ENCODE data around the gene CCDC88C. TPM values are rescaled to one million over a fixed set of nuclear protein-coding genes. Genes with fewer than 3 reads are reported as not detected.

Gene CCDC88C
- total and polyA plus RNA-seq, 4 donors: 16.5 to 66.0 (median 32.1) TPM

DNA sequence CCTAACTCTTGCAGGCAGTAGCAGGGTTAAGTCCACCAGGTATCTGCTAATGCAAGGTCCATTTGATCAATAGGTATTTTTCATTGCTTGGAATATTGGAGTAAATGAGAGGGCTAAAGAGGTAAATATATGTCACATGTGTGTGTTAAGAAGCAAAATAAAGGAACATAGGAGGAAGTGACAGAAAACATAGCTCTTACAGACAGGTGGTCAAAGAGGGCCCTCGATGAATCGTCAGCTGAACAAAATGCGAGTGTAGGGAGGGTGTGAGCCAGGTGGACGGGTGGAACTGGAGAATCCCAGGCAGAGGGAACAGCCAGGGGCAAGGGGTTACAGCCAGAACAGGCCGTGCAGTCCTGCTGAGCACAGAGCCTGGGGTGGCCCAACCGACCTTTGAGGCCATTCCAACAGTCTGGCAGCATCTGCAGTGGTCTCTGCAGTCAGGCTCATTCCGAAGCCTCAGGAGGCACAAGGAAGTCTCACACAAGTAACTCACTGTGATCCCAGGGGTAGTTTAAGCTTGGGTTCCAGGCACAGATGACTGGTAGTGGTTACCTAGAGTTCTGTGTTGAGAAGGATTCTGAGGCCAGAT, 43.2 kb downstream of the CCDC88C start:
- Histone ChIP-seq H3K27ac (ENCODE audit: low read depth in 1 of 2, low read length in 1 of 2) (no peak overlapping the region), H3K4me3 (no peak overlapping the region), H3K4me1 (ENCODE audit: control insufficient read depth in 5 of 5, insufficient read depth in 5 of 5, low read length in 5 of 5) (peaks cover 0 to 61% (median 43%) of the 10 kb centered on the region in 5 donors), H3K27me3 (ENCODE audit: control insufficient read depth in 3 of 3, insufficient read depth in 3 of 3, low read length in 2 of 3) (no peaks in the 10 kb centered on the region), H3K36me3 (ENCODE audit: control insufficient read depth in 4 of 4, insufficient read depth in 4 of 4, low read length in 4 of 4) (no peaks in the 10 kb centered on the region), H3K9me3 (ENCODE audit: control insufficient read depth in 4 of 4, insufficient read depth in 3 of 4, low read length in 3 of 4) (no peaks in the 10 kb centered on the region), H3K9ac (ENCODE audit: insufficient read depth in 1 of 2, low read length in 2 of 2) (no peak overlapping the region)
- DNase-seq (no peak), ATAC-seq (ENCODE audit: insufficient read depth, low FRiP score) (no peak)
- WGBS, 2 donors: 66 to 78% methylated on average over 7 of the region's 7 CpGs
- TF ChIP-seq CTCF (IDR thresholded peaks at IDR 0.05; ENCODE audit: control extremely low read depth, extremely low read depth): no peak

- no peak for TF ChIP-seq CTCF (IDR thresholded peaks at IDR 0.05; ENCODE audit: control extremely low read depth, extremely low read depth)
- Histone ChIP-seq H3K9ac (ENCODE audit: insufficient read depth in 1 of 2, low read length in 2 of 2) (no peak overlapping the region), H3K27me3 (ENCODE audit: control insufficient read depth in 3 of 3, insufficient read depth in 3 of 3, low read length in 2 of 3) (no peaks in the 10 kb centered on the region), H3K4me1 (ENCODE audit: control insufficient read depth in 5 of 5, insufficient read depth in 5 of 5, low read length in 5 of 5) (peaks cover 0 to 61% (median 40%) of the 10 kb centered on the region in 5 donors), H3K27ac (ENCODE audit: low read depth in 1 of 2, low read length in 1 of 2) (no peak overlapping the region), H3K9me3 (ENCODE audit: control insufficient read depth in 4 of 4, insufficient read depth in 3 of 4, low read length in 3 of 4) (no peaks in the 10 kb centered on the region), H3K36me3 (ENCODE audit: control insufficient read depth in 4 of 4, insufficient read depth in 4 of 4, low read length in 4 of 4) (no peaks in the 10 kb centered on the region), H3K4me3 (no peak overlapping the region)
- WGBS, 2 donors: 21 to 45% methylated on average over 11 of the region's 11 CpGs
- DNase-seq: no peak
- no peak for ATAC-seq (ENCODE audit: insufficient read depth, low FRiP score)
Observed at GRCh38 chr14:91373591-91374254, 43.9 kb downstream of the CCDC88C start.

DNA sequence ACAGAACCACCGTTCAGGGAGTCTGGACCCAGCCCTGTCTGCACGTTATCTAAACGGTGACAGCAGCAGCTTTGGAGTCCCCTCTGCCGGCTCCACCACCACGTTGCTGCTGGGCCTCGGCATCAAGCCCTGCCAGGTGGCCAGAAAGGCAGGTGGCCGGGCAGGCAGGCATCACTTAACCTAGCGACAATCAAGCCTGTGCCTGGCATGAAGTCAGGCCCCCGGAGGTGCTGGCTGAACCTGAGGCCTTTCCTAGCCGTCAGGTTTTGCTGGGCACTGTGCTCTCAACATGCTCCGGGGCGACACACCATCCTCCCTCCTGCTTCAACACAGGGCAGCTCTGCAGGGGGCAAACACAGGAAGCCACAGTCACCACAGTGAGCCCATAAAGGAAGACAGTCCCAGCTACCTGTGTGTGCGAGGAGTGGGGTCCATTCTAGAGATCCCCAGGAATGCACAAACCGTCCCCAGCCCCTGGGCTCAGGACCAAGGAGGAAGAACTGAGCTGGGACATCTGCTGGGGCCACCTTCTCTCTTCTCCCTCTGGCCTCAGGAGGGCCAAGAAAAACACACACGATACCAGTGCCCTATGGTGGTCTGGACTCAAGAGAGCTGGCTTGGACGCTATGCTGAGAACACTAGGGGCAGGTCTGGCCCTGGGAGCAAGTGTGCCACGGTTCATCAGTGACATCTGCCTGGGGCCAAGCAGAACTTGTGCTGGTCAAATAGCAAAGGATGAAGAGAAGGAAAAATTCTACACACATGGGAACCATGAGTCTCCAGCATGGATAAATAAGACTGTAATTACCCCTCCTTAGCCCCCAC, 44.7 kb downstream of the CCDC88C start:
- ATAC-seq (ENCODE audit: insufficient read depth, low FRiP score) (no peak), DNase-seq (no peak)
- H3K36me3 ChIP-seq (ENCODE audit: control insufficient read depth in 4 of 4, insufficient read depth in 4 of 4, low read length in 4 of 4): no peaks in the 10 kb centered on the region
- H3K27ac ChIP-seq (ENCODE audit: low read depth in 1 of 2, low read length in 1 of 2): no peak overlapping the region
- no peaks in the 10 kb centered on the region for H3K27me3 ChIP-seq (ENCODE audit: control insufficient read depth in 3 of 3, insufficient read depth in 3 of 3, low read length in 2 of 3)
- H3K4me1 ChIP-seq (ENCODE audit: control insufficient read depth in 5 of 5, insufficient read depth in 5 of 5, low read length in 5 of 5): peaks cover 0 to 57% (median 38%) of the 10 kb centered on the region in 5 donors
- 31 to 55% methylated on average over 17 of the region's 17 CpGs for WGBS, 2 donors
- no peak overlapping the region for H3K9ac ChIP-seq (ENCODE audit: insufficient read depth in 1 of 2, low read length in 2 of 2)
- no peak for TF ChIP-seq CTCF (IDR thresholded peaks at IDR 0.05; ENCODE audit: control extremely low read depth, extremely low read depth)
- no peaks in the 10 kb centered on the region for H3K9me3 ChIP-seq (ENCODE audit: control insufficient read depth in 4 of 4, insufficient read depth in 3 of 4, low read length in 3 of 4)
- no peak overlapping the region for H3K4me3 ChIP-seq

Data from lung (tissue), 12 donors.